Measurements from ENCODE around the gene ACSL6. TPM values are rescaled to one million over a fixed set of nuclear protein-coding genes. Genes with fewer than 3 reads are reported as not detected.

Gene ACSL6
- total and polyA plus RNA-seq, 10 of the 15 experiments (the other 5 are each of a cell fraction or from before 2014, with no cell fraction given) = 0.06 to 0.53 TPM; not detected in 8

GRCh38 chr5:131984956-131985665 lies 26.3 kb downstream of the ACSL6 start:
- no peaks in the 10 kb centered on the region for H3K79me2 ChIP-seq (ENCODE audit: control insufficient read depth, insufficient read depth, low read length)
- no peak for ATAC-seq
- no peak overlapping the region for H3K27ac ChIP-seq (ENCODE audit: control insufficient read depth, insufficient read depth)
- no peak overlapping the region for H3K9ac ChIP-seq (ENCODE audit: control insufficient read depth, insufficient read depth, low read length)
- POLR2A ChIA-PET = no interaction called here
- TF ChIP-seq CHD4 (IDR thresholded peaks at IDR 0.05) (no peak), CBX5 (IDR thresholded peaks at IDR 0.05; ENCODE audit: low read depth) (no peak), KDM1A (IDR thresholded peaks at IDR 0.05; ENCODE audit: borderline replicate concordance) (no peak), MEF2A (IDR thresholded peaks at IDR 0.05; ENCODE audit: insufficient read depth, low read depth, low read length) (no peak), E2F4 (IDR thresholded peaks at IDR 0.05; ENCODE audit: low read depth, low read length) (no peak), MEF2B (IDR thresholded peaks at IDR 0.05; ENCODE audit: partially characterized antibody, poor library complexity, severe bottlenecking) (no peak), NFYB (IDR thresholded peaks at IDR 0.05; ENCODE audit: insufficient read depth, low read depth, low read length) (no peak), CEBPZ (IDR thresholded peaks at IDR 0.05; ENCODE audit: low read depth, low read length) (no peak), HDAC6 (IDR thresholded peaks at IDR 0.05; ENCODE audit: unreplicated experiment) (no peak), TARDBP (IDR thresholded peaks at IDR 0.05; ENCODE audit: borderline replicate concordance) (no peak), ZNF24 (IDR thresholded peaks at IDR 0.05) (no peak), MYC (IDR thresholded peaks at IDR 0.05; ENCODE audit: insufficient read depth, insufficient read length, insufficient replicate concordance, low read length, severe bottlenecking) (no peak)
- TF ChIP-seq, protein P1, sequence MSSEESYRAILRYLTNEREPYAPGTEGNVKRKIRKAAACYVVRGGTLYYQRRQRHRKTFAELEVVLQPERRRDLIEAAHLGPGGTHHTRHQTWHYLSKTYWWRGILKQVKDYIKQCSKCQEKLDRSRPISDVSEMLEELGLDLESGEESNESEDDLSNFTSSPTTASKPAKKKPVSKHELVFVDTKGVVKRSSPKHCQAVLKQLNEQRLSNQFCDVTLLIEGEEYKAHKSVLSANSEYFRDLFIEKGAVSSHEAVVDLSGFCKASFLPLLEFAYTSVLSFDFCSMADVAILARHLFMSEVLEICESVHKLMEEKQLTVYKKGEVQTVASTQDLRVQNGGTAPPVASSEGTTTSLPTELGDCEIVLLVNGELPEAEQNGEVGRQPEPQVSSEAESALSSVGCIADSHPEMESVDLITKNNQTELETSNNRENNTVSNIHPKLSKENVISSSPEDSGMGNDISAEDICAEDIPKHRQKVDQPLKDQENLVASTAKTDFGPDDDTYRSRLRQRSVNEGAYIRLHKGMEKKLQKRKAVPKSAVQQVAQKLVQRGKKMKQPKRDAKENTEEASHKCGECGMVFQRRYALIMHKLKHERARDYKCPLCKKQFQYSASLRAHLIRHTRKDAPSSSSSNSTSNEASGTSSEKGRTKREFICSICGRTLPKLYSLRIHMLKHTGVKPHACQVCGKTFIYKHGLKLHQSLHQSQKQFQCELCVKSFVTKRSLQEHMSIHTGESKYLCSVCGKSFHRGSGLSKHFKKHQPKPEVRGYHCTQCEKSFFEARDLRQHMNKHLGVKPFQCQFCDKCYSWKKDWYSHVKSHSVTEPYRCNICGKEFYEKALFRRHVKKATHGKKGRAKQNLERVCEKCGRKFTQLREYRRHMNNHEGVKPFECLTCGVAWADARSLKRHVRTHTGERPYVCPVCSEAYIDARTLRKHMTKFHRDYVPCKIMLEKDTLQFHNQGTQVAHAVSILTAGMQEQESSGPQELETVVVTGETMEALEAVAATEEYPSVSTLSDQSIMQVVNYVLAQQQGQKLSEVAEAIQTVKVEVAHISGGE (CRISPR knock-in tag; IDR thresholded peaks at IDR 0.05) = no peak
- no peak for DNase-seq (ENCODE audit: low read depth, low spot score)
- H3K4me3 ChIP-seq = no peak overlapping the region
- peaks cover 0 to 1% of the 10 kb centered on the region in 2 experiments; a peak in 1 of 4 replicates for H3K27me3 ChIP-seq (replicated peaks in 1 of 2; ENCODE audit: control insufficient read depth in 2 of 2, insufficient read depth in 2 of 2, low read length in 1 of 2)
- H3K4me2 ChIP-seq (ENCODE audit: control insufficient read depth, insufficient read depth) = no peak overlapping the region
- H4K20me1 ChIP-seq (ENCODE audit: control insufficient read depth, insufficient read depth) = no peaks in the 10 kb centered on the region
- WGBS (ENCODE audit: insufficient coverage, insufficient replicate concordance, low lambda C conversion rate, missing lambda C conversion rate) = 80% methylated on average over 8 of the region's 8 CpGs
- RAD21 ChIA-PET (ENCODE audit: unreplicated experiment) = no interaction called here
- H2AFZ ChIP-seq (ENCODE audit: control insufficient read depth, low read depth, low read length) = no peak overlapping the region
- no peaks in the 10 kb centered on the region for H3K9me3 ChIP-seq (replicated peaks; ENCODE audit: control insufficient read depth, insufficient read depth, low read length)
- SMC1A ChIA-PET (ENCODE audit: uncharacterized antibody, unreplicated experiment) = no interaction called here
- H3K4me1 ChIP-seq (ENCODE audit: control insufficient read depth, insufficient read depth, low read length) = no peaks in the 10 kb centered on the region
- CTCF ChIA-PET = no interaction called here
- no peak for FAIRE-seq
- intact Hi-C loops (cut with micrococcal nuclease; ENCODE audit: unreplicated experiment) (no loop called here), in situ Hi-C loops (cut with MboI) (no loop called here)
- BruUV-seq (replicated peaks) = no TSS peak
- no peaks in the 10 kb centered on the region for H3K36me3 ChIP-seq (ENCODE audit: control insufficient read depth in 2 of 2, insufficient read depth in 2 of 2, low read length in 1 of 2)
